ES-I3 (cell line): ENCODE results near the gene STIM1.

Experiments used
- H3K36me3 ChIP-seq: 2 replicates; pipeline ENCODE4 v1.6.1; 2013; ENCODE audit warnings: mild to moderate bottlenecking, low read length, control low read depth, moderate library complexity; ENCODE audit not compliant: insufficient read depth
- H3K4me1 ChIP-seq: 2 replicates; pipeline ENCODE4 v1.6.1; 2013; ENCODE audit warnings: mild to moderate bottlenecking, control low read depth, low read length; ENCODE audit not compliant: insufficient read depth
- H3K9ac ChIP-seq: 2 replicates; pipeline ENCODE4 v1.6.1; 2013; ENCODE audit warnings: low read depth, mild to moderate bottlenecking, low read length, moderate library complexity
- H3K9me3 ChIP-seq: 2 replicates; pipeline ENCODE4 v1.6.1; 2013; ENCODE audit warnings: mild to moderate bottlenecking, low read length, moderate library complexity; ENCODE audit not compliant: control insufficient read depth, insufficient read depth

STIM1 gene

GRCh38 chr11:3916962-3917361 lies 61.5 kb downstream of the STIM1 start:
- no peaks in the 10 kb centered on the region for H3K4me1 ChIP-seq
- no peaks in the 10 kb centered on the region for H3K36me3 ChIP-seq
- H3K9me3 ChIP-seq = no peaks in the 10 kb centered on the region
- no peak overlapping the region for H3K9ac ChIP-seq

DNA sequence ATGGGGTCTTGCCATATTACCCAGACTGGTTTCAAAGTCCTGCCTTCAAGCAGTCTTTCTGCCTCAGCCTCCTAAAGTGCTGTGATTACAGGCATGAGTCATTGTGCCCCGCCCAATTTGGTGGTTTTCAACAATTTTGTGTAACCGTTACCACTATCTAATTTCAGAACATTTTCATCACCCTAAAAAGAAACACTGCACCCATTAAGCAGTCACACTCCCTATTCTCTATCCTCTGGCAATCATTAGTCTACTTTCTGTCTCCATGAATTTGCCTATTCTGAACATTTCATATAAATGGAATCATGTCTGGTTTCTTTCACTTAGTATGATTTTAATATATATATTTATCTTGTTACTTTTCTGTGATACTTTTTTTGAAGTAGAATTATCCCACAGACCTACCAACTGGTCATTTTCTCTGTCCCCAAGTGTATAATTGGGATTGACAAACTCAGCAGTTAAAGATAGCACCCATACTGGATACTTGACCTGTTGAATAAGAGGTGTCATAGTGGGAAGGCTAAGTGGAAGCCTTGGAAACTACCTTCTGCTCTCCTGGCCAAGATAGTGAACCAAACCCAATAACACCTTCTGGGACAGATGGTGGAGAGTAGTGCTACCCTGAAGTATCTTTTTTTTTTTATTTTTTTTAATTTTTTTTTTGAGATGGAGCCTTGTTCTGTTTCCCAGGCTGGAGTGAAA lies 64.8 kb downstream of the STIM1 start:
- no peaks in the 10 kb centered on the region for H3K36me3 ChIP-seq
- H3K9ac ChIP-seq = no peak overlapping the region
- H3K4me1 ChIP-seq = no peaks in the 10 kb centered on the region
- no peaks in the 10 kb centered on the region for H3K9me3 ChIP-seq

GRCh38 chr11:3922056-3922455 lies 66.6 kb downstream of the STIM1 start:
- Histone ChIP-seq H3K9me3 (no peaks in the 10 kb centered on the region), H3K9ac (no peak overlapping the region), H3K4me1 (no peaks in the 10 kb centered on the region), H3K36me3 (no peaks in the 10 kb centered on the region)

GRCh38 chr11:3925513-3925912 lies 70.0 kb downstream of the STIM1 start:
- H3K36me3 ChIP-seq = no peaks in the 10 kb centered on the region

DNA sequence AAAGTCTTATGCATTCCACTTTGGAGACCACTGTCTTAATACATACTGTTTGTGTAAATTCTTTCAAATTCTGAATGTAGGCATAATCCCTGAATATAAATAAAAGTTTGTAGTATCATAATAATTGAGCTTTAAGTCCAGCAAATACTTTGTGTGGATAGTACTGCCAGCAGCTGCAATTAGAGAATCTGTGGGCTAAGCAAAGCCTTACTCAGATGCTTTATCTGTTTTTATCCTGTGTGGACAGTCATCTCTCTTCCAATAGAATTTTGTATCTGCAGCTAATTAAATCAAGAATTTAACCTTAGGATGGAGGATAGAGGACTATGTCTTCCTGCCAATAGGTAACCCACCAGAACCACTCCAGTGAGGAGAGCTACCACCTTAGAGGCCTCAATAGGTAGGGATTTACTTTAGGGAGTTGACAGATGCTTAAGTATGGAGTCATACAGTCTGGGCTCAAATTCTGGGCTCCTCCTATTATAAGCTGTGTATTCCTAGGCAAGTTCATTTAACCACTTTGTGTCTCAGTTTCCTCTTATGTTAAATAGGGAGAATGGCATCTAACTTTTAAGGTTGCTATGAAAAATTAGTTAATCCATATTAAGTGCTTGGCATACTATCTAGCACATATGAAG lies 71.1 kb downstream of the STIM1 start:
- Histone ChIP-seq H3K4me1 (no peaks in the 10 kb centered on the region), H3K9me3 (no peaks in the 10 kb centered on the region), H3K9ac (no peak overlapping the region), H3K36me3 (no peaks in the 10 kb centered on the region)

More at GRCh38 chr11:3925513-3925912, 70.0 kb downstream of the STIM1 start:
- no peak overlapping the region for H3K9ac ChIP-seq
- no peaks in the 10 kb centered on the region for H3K4me1 ChIP-seq
- H3K9me3 ChIP-seq = no peaks in the 10 kb centered on the region

DNA sequence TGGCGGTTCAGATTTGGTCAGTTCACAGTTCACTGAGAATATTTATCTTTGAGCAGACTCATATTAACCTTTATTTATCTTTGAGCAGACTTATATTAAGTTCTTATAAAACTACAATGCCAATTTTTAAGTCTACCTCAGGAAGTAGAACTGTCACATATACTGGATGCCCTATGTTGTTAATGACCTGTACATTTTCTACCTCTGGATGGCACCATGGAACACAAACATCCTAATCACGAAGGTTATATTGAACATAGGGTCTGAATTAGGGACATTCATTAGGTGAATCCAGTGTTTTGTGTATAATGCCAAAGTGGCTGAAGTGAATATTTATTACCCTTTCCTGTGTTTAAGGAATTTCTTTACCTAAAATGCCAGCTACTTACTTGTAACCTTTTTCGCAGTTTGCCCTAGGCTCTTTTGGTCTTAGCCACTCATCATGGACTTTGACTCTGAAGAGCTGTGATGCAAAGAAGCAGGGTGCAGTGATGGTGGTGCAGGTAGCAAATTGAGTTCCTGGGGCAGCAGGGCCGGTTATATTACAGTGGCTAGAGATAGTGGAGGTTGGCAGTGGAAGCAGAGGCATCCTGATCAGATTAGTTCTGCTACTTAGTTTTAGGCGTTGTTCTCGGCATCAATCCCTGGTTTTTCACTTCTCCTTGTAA lies 71.8 kb downstream of the STIM1 start:
- no peaks in the 10 kb centered on the region for H3K4me1 ChIP-seq

DNA sequence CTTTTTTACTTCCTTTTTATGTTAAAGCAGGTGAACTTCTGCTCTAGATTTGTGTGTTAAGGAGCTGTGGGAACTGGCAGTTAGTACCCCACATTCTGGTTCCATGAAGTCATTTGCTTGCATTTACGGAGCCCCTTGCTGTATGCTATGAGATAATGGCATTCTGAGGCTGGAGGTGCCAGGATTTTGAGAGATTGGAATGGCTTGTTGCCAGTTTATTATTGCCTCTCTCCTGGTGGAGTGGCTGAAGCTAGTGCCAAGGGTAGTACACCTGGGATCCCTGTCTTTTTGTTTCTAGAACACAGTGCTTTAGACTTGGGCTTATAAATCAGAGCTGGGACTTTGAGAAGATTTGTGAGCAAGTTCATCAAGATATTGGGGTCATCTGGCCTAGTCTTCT lies 73.8 kb downstream of the STIM1 start:
- Histone ChIP-seq H3K9ac (no peak overlapping the region), H3K36me3 (no peaks in the 10 kb centered on the region), H3K4me1 (no peaks in the 10 kb centered on the region), H3K9me3 (no peaks in the 10 kb centered on the region)

More for the DNA sequence above, 71.8 kb downstream of the STIM1 start:
- Histone ChIP-seq H3K9ac (no peak overlapping the region), H3K36me3 (no peaks in the 10 kb centered on the region), H3K9me3 (no peaks in the 10 kb centered on the region)

DNA sequence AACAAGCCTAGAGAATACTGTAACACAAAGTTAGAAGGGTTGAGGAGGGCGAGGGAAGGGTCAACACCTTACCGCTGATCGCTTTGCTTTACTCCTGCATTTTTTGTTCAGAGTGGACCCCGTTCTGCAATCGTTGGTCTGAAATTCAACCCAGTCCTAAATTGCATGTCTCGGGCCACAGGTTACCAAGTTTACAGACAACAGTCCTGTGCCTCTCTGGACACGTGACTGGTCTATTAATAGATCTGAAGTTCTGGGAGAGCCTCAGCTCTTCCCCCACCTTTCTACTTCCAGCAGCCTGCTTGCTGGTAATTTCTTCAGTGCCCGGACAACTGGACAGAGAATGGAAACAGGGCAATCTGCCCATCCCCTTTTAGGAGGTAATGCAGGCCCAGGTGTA lies 74.2 kb downstream of the STIM1 start:
- H3K4me1 ChIP-seq = no peaks in the 10 kb centered on the region

DNA sequence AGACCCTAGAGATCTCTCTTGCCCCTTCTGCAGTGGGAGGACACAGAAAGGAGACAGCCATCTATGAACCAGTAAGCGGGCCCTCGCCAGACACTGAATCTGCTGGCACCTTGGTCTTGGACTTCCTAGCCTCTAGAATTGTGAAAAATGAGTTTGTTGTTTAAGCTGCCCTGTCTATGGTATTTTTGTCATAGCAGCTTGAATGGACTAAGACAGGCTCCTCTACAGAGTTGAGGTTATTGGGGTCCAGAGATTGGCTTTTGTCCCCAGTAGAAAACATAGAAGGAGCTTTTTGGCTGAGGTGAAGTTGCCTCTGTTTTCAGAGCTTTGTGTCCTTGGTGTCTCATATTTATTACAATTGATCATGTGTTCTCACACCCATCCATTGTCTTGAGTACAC lies 77.2 kb downstream of the STIM1 start:
- Histone ChIP-seq H3K9me3 (no peaks in the 10 kb centered on the region), H3K4me1 (no peaks in the 10 kb centered on the region), H3K36me3 (no peaks in the 10 kb centered on the region), H3K9ac (no peak overlapping the region)

More for the DNA sequence above, 74.2 kb downstream of the STIM1 start:
- Histone ChIP-seq H3K9me3 (no peaks in the 10 kb centered on the region), H3K9ac (no peak overlapping the region), H3K36me3 (no peaks in the 10 kb centered on the region)

DNA sequence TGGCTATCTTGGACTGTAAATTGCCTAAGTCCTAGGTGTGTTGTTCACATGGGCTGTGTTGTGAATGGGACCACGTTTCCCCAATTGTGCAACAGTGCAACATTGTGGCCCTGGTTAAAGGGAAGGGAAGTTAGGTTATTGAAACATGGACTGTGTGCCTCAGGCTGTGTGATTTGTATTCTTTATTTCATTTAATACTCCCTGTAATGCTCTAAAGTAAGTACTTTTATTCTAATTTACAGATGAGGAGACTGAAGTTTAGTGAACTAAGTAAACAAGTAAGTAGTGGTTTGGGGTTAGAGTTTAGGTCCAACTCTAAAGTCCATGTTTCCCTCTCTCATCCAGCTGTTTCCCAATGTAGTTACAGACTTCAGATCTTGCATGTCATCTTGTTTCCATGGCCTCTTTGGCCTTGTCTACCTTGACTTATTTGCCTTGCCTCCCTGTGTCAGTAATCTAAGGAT lies 77.7 kb downstream of the STIM1 start:
- Histone ChIP-seq H3K9ac (no peak overlapping the region), H3K4me1 (no peaks in the 10 kb centered on the region), H3K9me3 (no peaks in the 10 kb centered on the region), H3K36me3 (no peaks in the 10 kb centered on the region)

DNA sequence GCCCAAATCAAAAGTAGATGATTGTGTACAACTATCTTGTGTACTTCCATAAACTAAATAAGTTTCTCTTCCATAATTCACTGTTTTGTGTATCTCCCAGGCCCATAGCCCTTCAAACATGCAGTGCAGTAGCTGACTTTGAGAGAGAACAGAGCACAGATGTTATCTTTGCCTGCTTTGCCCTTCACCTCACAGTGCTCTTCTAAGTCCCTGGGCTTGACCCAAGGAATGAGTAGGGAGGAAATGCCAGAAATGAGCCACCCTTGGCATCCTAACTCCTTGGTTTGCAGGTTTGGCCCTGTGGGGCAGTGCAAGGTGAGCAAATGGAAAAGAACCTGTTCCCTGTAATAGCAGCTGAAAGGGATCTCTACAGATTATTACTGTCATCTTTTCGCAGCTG lies 79.2 kb downstream of the STIM1 start:
- Histone ChIP-seq H3K9me3 (no peaks in the 10 kb centered on the region), H3K4me1 (no peaks in the 10 kb centered on the region), H3K36me3 (no peaks in the 10 kb centered on the region), H3K9ac (no peak overlapping the region)

DNA sequence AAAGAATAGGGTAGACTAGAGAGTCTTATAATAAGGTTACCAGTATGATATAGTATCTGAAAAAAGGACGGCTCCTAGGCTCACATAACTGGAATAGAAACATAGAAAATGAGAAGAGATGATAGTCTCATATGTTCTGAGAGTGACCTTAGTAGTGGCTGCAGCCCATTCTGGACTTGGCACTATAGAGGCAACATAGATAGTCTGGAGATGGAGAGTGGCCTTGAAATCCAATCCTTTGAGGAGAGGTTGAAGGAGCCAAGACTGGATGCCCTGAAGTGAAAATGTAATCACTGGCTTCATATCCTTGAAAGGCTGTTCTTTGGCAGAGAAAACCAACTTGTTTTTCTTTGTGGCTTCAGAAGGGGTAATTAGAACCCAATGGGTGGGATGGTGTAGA lies 81.1 kb downstream of the STIM1 start:
- Histone ChIP-seq H3K36me3 (no peaks in the 10 kb centered on the region), H3K9me3 (no peaks in the 10 kb centered on the region), H3K9ac (no peak overlapping the region), H3K4me1 (no peaks in the 10 kb centered on the region)

DNA sequence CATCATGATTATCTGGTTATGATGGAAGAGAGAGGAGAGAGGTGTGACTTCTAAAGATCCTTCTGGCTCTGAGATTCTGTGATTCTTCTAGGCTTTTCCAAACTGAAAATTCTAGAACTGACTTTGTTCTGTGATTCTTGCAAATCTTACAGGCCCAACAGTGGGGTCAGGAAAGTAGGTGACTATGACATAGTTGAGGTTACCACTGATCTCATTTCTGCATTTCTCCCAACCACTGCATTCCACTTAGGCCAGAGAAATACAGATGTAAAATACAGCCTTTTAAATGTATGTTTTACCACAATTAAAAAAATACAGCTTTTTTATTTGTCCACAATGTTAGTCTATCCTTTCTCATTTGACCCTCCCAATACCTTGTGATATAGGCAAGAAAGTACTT lies 83.7 kb downstream of the STIM1 start:
- Histone ChIP-seq H3K4me1 (no peaks in the 10 kb centered on the region), H3K9ac (no peak overlapping the region), H3K36me3 (no peaks in the 10 kb centered on the region), H3K9me3 (no peaks in the 10 kb centered on the region)

- no peaks in the 10 kb centered on the region for H3K4me1 ChIP-seq
- no peaks in the 10 kb centered on the region for H3K36me3 ChIP-seq
- no peak overlapping the region for H3K9ac ChIP-seq
- H3K9me3 ChIP-seq = no peaks in the 10 kb centered on the region
These were observed 84.3 kb downstream of the STIM1 start for GRCh38 chr11:3939651-3940190.
